Panc1 (cell line): Measurements from ENCODE around the gene DYNC2I2. TPM values are rescaled to one million over a fixed set of nuclear protein-coding genes. Genes with fewer than 3 reads are reported as not detected.

ENCODE experiments used
- ATAC-seq: fragments of 200-7000 bp; cut with Tn5 transposase; 2 replicates; pipeline ENCODE4 v1.9.1; 2020; ENCODE audit warnings: mild to moderate bottlenecking, moderate library complexity
- BruUV-seq: library from RNA; stranded (reverse); fragments of 400-500 nt; replicated peaks from 2 replicates; lab custom pipeline; 2021; lab: Mats Ljungman, UMichigan
- CTCF ChIA-PET: fragments of 300-600 bp; sonication (Branson Sonifier 250); formaldehyde crosslinking; loops from one replicate; lab custom pipeline; 2022; ENCODE audit warnings: antibody characterized with exemption; lab: Charles Lee
- POLR2A ChIA-PET: fragments of 300-600 bp; sonication (Branson Sonifier 250); formaldehyde crosslinking; loops from one replicate; lab custom pipeline; 2022; ENCODE audit warnings: antibody characterized with exemption; lab: Charles Lee
- DNase-seq: peaks from one replicate; pipeline ENCODE4 v3.0.0-alpha.2; 2010; ENCODE audit warnings: low read depth, low spot score
- H3K27ac ChIP-seq: 2 replicates; pipeline ENCODE4 v1.5.1; 2011; ENCODE audit warnings: mild to moderate bottlenecking, low read length, inconsistent platforms
- H3K27me3 ChIP-seq: fragments of 200-500 bp; sonication (Bioruptor generic); 2 replicates; pipeline ENCODE4 v1.6.0; 2014; ENCODE audit warnings: low read length, inconsistent platforms; ENCODE audit not compliant: control insufficient read depth, insufficient read depth
- H3K36me3 ChIP-seq: fragments of 200-500 bp; sonication (Bioruptor generic); 2 replicates; pipeline ENCODE4 v1.5.1; 2014; ENCODE audit warnings: inconsistent platforms, mild to moderate bottlenecking, low read length, moderate library complexity; ENCODE audit not compliant: control insufficient read depth, insufficient read depth
- H3K4me1 ChIP-seq: 2 replicates; pipeline ENCODE4 v1.5.1; 2011; ENCODE audit warnings: inconsistent platforms, mild to moderate bottlenecking, low read length, moderate library complexity; ENCODE audit not compliant: control insufficient read depth, insufficient read depth
- H3K4me3 ChIP-seq, 2 experiments: 2 replicates each; pipeline ENCODE4 v1.5.1; 2011 to 2012; ENCODE audit warnings: low read depth in 2 of 2, low read length in 2 of 2, mild to moderate bottlenecking in 2 of 2, inconsistent platforms in 1 of 2, moderate library complexity in 1 of 2
- H3K9me3 ChIP-seq: fragments of 200-500 bp; sonication (Bioruptor generic); 2 replicates; pipeline ENCODE4 v1.5.1; 2014; ENCODE audit warnings: low read depth, mild to moderate bottlenecking, inconsistent platforms, low read length, moderate library complexity; ENCODE audit not compliant: control insufficient read depth, insufficient read depth
- POLR2AphosphoS5 ChIP-seq: IDR thresholded peaks from 2 replicates; pipeline ENCODE4 v1.6.1; 2012; ENCODE audit warnings: mild to moderate bottlenecking, low read depth, low read length, moderate library complexity
- SIN3A ChIP-seq: IDR thresholded peaks from 2 replicates; pipeline ENCODE4 v1.6.1; 2012; ENCODE audit warnings: low read depth, mild to moderate bottlenecking, low read length, moderate library complexity, borderline replicate concordance; ENCODE audit not compliant: insufficient read depth
- TCF7L2 ChIP-seq: IDR thresholded peaks from 2 replicates; pipeline ENCODE4 v1.6.1; 2011; ENCODE audit warnings: mild to moderate bottlenecking, low read depth, low read length, inconsistent platforms
- in situ Hi-C: cut with HindIII; loops from 2 replicates; pipeline ENCODE4 v1.10.0; 2016; ENCODE audit warnings: low sequenced_read_pairs, low pct_unique_long_range_greater_than_20kb
- intact Hi-C: fragments of 100-400 bp; cut with micrococcal nuclease; formaldehyde crosslinking; loops from one replicate; pipeline ENCODE4 v1.10.0; 2022; ENCODE audit not compliant: unreplicated experiment
- total RNA-seq: library from RNA; stranded (reverse); gene quantifications from one replicate; pipeline ENCODE4 v1.2.1, GENCODE V29; 2021; ENCODE audit not compliant: unreplicated experiment
- TF ChIP-seq, protein P1 (sequence below): fragments of 450-650 bp; IDR thresholded peaks from 2 replicates; pipeline ENCODE4 v1.5.1; 2017; ENCODE audit warnings: mild to moderate bottlenecking
- TF ChIP-seq, protein P2 (sequence below), 2 experiments: IDR thresholded peaks; 2 replicates each; pipeline ENCODE4 v1.6.1; 2011 to 2012; ENCODE audit warnings: low read depth in 2 of 2, control low read depth in 1 of 2, low read length in 1 of 2, mild to moderate bottlenecking in 1 of 2, moderate library complexity in 1 of 2; ENCODE audit not compliant: insufficient read depth in 1 of 2

DYNC2I2 gene
- total RNA-seq, 1 experiment from 2014 or later: 78.1 TPM

DNA sequence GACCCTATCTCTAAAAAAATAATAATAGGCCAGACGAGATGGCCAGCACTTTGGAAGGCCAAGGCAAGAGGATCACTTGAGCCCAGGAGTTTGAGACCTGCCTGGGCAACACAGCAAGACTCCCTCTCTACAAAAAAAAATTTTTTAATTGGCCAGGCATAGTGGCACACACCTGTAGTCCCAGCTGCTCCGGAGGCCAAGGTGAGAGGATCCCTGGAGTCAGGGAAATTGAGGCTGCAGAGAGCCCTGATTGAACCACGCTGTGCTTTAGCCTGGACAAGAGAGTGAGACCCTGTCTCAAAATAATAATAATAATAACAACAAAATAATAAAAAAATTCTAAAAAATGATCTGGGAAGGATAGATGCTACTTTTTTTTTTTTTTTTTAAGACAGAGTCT, 1.1 kb upstream of the DYNC2I2 start:
- intact Hi-C loops: no loop called here
- no TSS peak for BruUV-seq
- H3K27ac ChIP-seq: peak overlapping the region; percentile 97; the same call in 1 of the 2 replicates
- H3K4me3 ChIP-seq: no peak overlapping the region
- ChIA-PET POLR2A (no interaction called here), CTCF (no interaction called here)
- no peaks in the 10 kb centered on the region; the same call in 1 of the 2 replicates for H3K36me3 ChIP-seq
- DNase-seq (no peak), ATAC-seq (no peak)
- TF ChIP-seq, protein P1, sequence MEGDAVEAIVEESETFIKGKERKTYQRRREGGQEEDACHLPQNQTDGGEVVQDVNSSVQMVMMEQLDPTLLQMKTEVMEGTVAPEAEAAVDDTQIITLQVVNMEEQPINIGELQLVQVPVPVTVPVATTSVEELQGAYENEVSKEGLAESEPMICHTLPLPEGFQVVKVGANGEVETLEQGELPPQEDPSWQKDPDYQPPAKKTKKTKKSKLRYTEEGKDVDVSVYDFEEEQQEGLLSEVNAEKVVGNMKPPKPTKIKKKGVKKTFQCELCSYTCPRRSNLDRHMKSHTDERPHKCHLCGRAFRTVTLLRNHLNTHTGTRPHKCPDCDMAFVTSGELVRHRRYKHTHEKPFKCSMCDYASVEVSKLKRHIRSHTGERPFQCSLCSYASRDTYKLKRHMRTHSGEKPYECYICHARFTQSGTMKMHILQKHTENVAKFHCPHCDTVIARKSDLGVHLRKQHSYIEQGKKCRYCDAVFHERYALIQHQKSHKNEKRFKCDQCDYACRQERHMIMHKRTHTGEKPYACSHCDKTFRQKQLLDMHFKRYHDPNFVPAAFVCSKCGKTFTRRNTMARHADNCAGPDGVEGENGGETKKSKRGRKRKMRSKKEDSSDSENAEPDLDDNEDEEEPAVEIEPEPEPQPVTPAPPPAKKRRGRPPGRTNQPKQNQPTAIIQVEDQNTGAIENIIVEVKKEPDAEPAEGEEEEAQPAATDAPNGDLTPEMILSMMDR: no peak
- TF ChIP-seq POLR2AphosphoS5 (no peak), SIN3A (no peak), TCF7L2 (no peak)
- TF ChIP-seq, protein P2, sequence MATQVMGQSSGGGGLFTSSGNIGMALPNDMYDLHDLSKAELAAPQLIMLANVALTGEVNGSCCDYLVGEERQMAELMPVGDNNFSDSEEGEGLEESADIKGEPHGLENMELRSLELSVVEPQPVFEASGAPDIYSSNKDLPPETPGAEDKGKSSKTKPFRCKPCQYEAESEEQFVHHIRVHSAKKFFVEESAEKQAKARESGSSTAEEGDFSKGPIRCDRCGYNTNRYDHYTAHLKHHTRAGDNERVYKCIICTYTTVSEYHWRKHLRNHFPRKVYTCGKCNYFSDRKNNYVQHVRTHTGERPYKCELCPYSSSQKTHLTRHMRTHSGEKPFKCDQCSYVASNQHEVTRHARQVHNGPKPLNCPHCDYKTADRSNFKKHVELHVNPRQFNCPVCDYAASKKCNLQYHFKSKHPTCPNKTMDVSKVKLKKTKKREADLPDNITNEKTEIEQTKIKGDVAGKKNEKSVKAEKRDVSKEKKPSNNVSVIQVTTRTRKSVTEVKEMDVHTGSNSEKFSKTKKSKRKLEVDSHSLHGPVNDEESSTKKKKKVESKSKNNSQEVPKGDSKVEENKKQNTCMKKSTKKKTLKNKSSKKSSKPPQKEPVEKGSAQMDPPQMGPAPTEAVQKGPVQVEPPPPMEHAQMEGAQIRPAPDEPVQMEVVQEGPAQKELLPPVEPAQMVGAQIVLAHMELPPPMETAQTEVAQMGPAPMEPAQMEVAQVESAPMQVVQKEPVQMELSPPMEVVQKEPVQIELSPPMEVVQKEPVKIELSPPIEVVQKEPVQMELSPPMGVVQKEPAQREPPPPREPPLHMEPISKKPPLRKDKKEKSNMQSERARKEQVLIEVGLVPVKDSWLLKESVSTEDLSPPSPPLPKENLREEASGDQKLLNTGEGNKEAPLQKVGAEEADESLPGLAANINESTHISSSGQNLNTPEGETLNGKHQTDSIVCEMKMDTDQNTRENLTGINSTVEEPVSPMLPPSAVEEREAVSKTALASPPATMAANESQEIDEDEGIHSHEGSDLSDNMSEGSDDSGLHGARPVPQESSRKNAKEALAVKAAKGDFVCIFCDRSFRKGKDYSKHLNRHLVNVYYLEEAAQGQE (IDR thresholded peaks at IDR 0.05; ENCODE audit: insufficient read depth in 1 of 2, low read depth in 2 of 2, low read length in 1 of 2): no peak
- in situ Hi-C loops: no loop called here
- H3K9me3 ChIP-seq: no peaks in the 10 kb centered on the region
- no peaks in the 10 kb centered on the region for H3K27me3 ChIP-seq
- peaks cover 3% of the 10 kb centered on the region; the same call in 1 of the 2 replicates for H3K4me1 ChIP-seq

DNA sequence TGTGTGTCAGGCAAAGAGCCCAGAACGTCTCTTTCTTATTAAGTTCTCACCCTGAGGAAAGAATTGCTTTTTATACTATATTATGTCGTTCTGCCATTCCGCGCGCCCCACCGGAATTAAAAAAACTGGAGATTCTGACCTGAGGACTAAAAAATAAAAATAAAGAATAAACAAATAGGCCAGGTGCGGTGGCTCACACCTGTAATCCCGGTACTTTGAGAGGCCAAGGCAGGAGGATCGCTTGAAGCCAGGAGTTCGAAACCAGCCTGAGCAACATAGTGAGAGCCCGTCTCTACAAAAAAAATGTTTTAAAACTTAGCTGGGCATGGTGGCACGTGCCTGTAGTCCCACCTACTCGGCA, 677 bp upstream of the DYNC2I2 start:
- DNase-seq (no peak), ATAC-seq (no peak)
- H3K27me3 ChIP-seq: no peaks in the 10 kb centered on the region
- peak overlapping the region; percentile 97 for H3K27ac ChIP-seq
- H3K4me1 ChIP-seq: peaks cover 3% of the 10 kb centered on the region; the same call in 1 of the 2 replicates
- ChIA-PET POLR2A (no interaction called here), CTCF (no interaction called here)
- intact Hi-C loops (no loop called here), in situ Hi-C loops (no loop called here)
- no peaks in the 10 kb centered on the region; the same call in 1 of the 2 replicates for H3K36me3 ChIP-seq
- no peaks in the 10 kb centered on the region for H3K9me3 ChIP-seq
- BruUV-seq: no TSS peak
- TF ChIP-seq SIN3A (no peak), TCF7L2 (no peak), POLR2AphosphoS5 (no peak)
- TF ChIP-seq, protein P2 (IDR thresholded peaks at IDR 0.05; ENCODE audit: insufficient read depth in 1 of 2, low read depth in 2 of 2, low read length in 1 of 2): no peak
- TF ChIP-seq, protein P1: no peak
- peak overlapping the region in 1 of 2 experiments; percentile 64; a peak in 2 of 4 replicates for H3K4me3 ChIP-seq
